HG02571 (cell line): Measurements from ENCODE around the gene MS4A10.
"Not testable (repeated sequence)": the region's sequence is repeated elsewhere in the genome, so short reads cannot be mapped to it uniquely, and the experiment has no call there.

Source experiments
- ATAC-seq: cut with Tn5 transposase; IDR thresholded peaks from one replicate; pipeline ENCODE4 v1.9.1; 2021; ENCODE audit warnings: mild to moderate bottlenecking, moderate library complexity; ENCODE audit not compliant: unreplicated experiment

Gene MS4A10

GRCh38 chr11:60821827-60822599 is 36.9 kb downstream of the MS4A10 start:
- no peak for ATAC-seq

GRCh38 chr11:60823745-60824306 is 38.7 kb downstream of the MS4A10 start:
- ATAC-seq: not testable (repeated sequence)

GRCh38 chr11:60825118-60825517 is 40.0 kb downstream of the MS4A10 start:
- no peak for ATAC-seq

- ATAC-seq: no peak
Measured at GRCh38 chr11:60825790-60826189, 40.7 kb downstream of the MS4A10 start.

- peak; percentile 17 for ATAC-seq
Measured at GRCh38 chr11:60830478-60831142, 45.5 kb downstream of the MS4A10 start.

GRCh38 chr11:60831143-60831500 is 46.0 kb downstream of the MS4A10 start:
- ATAC-seq: peak; percentile 76

- ATAC-seq: no peak
Measured at GRCh38 chr11:60831501-60832079, 46.5 kb downstream of the MS4A10 start.

GRCh38 chr11:60834742-60835533 is 49.8 kb downstream of the MS4A10 start:
- no peak for ATAC-seq

- ATAC-seq: no peak
Measured at GRCh38 chr11:60835534-60835846, 50.4 kb downstream of the MS4A10 start.

- no peak for ATAC-seq
Measured at GRCh38 chr11:60836866-60837515, 51.9 kb downstream of the MS4A10 start.

- no peak for ATAC-seq
Measured at GRCh38 chr11:60838132-60838531, 53.0 kb downstream of the MS4A10 start.

- no peak for ATAC-seq
Measured at GRCh38 chr11:60840470-60841430, 55.6 kb downstream of the MS4A10 start.

GRCh38 chr11:60841797-60842667 is 56.9 kb downstream of the MS4A10 start, which contains the start of gene CCDC86:
Gene CCDC86 (plus strand): TSS chr11:60842113. CDS start chr11:60842125, 12 bp downstream.
- ATAC-seq: peak; percentile 76

- ATAC-seq: no peak
Measured at GRCh38 chr11:60842668-60843600, 57.8 kb downstream of the MS4A10 start.

- no peak for ATAC-seq
Measured at GRCh38 chr11:60844045-60844869, 59.1 kb downstream of the MS4A10 start.

GRCh38 chr11:60844870-60845221 is 59.7 kb downstream of the MS4A10 start:
- ATAC-seq: no peak

GRCh38 chr11:60845338-60845737 is 60.2 kb downstream of the MS4A10 start:
- ATAC-seq: no peak
